Hindlimb muscle (tissue), 1 donor: ENCODE measurements around the gene PPTC7. TPM values are rescaled to one million over a fixed set of nuclear protein-coding genes. Genes with fewer than 3 reads are reported as not detected.

ENCODE experiments used
- polyA plus RNA-seq: library from polyadenylated mRNA; unstranded; fragments of 120-200 nt; gene quantifications from one replicate; pipeline ENCODE4 v1.2.1, GENCODE V29; 2013; ENCODE audit not compliant: insufficient read length

Gene PPTC7
- polyA plus RNA-seq, 1 donor: 10.5 TPM

Other genes with a start within 250 kb of the PPTC7 start
- 62.6 TPM for gene ANAPC7, start 179.6 kb downstream of the PPTC7 start, polyA plus RNA-seq
- 113 TPM for gene ARPC3, start 133.0 kb downstream of the PPTC7 start, polyA plus RNA-seq
- 24.3 TPM for gene GPN3, start 115.1 kb downstream of the PPTC7 start, polyA plus RNA-seq
- gene FAM216A, start 114.5 kb downstream of the PPTC7 start, polyA plus RNA-seq: 13.9 TPM
- 112 TPM for gene VPS29, start 81.2 kb downstream of the PPTC7 start, polyA plus RNA-seq
- gene RAD9B, start 81.0 kb downstream of the PPTC7 start, polyA plus RNA-seq: 2.7 TPM
- 21.5 TPM for gene TCTN1, start 30.8 kb upstream of the PPTC7 start, polyA plus RNA-seq
- gene HVCN1, start 105.8 kb upstream of the PPTC7 start, polyA plus RNA-seq: 4.4 TPM
- gene PPP1CC, start 159.6 kb upstream of the PPTC7 start, polyA plus RNA-seq: 108 TPM